LNCaP clone FGC (cell line): ENCODE results near the gene ARRB1.

ENCODE experiments used
- DNase-seq: peaks from one replicate; pipeline ENCODE4 v3.0.0-alpha.2; 2011; ENCODE audit warnings: low read depth
- H3K4me3 ChIP-seq: 2 replicates; pipeline ENCODE4 v1.5.1; 2011; ENCODE audit warnings: mild to moderate bottlenecking, low read depth, low read length, control low read depth
- CTCF ChIP-seq: IDR thresholded peaks from 2 replicates; pipeline ENCODE4 v1.5.1; 2012; ENCODE audit warnings: mild to moderate bottlenecking; ENCODE audit not compliant: control insufficient read depth, insufficient read depth; ENCODE audit errors: extremely low read depth

ARRB1 gene

GRCh38 chr11:75352588-75353206 is 1.2 kb upstream of the ARRB1 start:
- no peak for DNase-seq
- H3K4me3 ChIP-seq, result no peak overlapping the region
- no peak for TF ChIP-seq CTCF

- peak overlapping the region; percentile 72 for H3K4me3 ChIP-seq
- no peak for DNase-seq
- TF ChIP-seq CTCF, result no peak
Observed at GRCh38 chr11:75351791-75352587, 528 bp upstream of the ARRB1 start.

GRCh38 chr11:75350743-75351540 is 519 bp downstream of the ARRB1 start:
- DNase-seq, result no peak

GRCh38 chr11:75350122-75350742 is 1.2 kb downstream of the ARRB1 start:
- no peak for DNase-seq
- H3K4me3 ChIP-seq, result peak overlapping the region; percentile 72
- TF ChIP-seq CTCF, result no peak

More at GRCh38 chr11:75350743-75351540, 519 bp downstream of the ARRB1 start:
- peak; percentile 0; the same call in 1 of the 2 replicates for TF ChIP-seq CTCF
- H3K4me3 ChIP-seq, result peak overlapping the region; percentile 72

- DNase-seq, result no peak
- no peak for TF ChIP-seq CTCF
- no peak overlapping the region for H3K4me3 ChIP-seq
Observed at GRCh38 chr11:75349521-75350116, 1.8 kb downstream of the ARRB1 start.
